NCI-H748 treated with DMSO at 0.1 percent for 48 hours (cell line): Measurements from ENCODE around the gene EWSR1.

ENCODE experiments used
- DNase-seq: peaks from one replicate; lab custom pipeline; 2025; lab: John Stamatoyannopoulos, UW

EWSR1 gene

GRCh38 chr22:29251265-29251664, 16.8 kb upstream of the EWSR1 start:
- DNase-seq: no peak

DNA sequence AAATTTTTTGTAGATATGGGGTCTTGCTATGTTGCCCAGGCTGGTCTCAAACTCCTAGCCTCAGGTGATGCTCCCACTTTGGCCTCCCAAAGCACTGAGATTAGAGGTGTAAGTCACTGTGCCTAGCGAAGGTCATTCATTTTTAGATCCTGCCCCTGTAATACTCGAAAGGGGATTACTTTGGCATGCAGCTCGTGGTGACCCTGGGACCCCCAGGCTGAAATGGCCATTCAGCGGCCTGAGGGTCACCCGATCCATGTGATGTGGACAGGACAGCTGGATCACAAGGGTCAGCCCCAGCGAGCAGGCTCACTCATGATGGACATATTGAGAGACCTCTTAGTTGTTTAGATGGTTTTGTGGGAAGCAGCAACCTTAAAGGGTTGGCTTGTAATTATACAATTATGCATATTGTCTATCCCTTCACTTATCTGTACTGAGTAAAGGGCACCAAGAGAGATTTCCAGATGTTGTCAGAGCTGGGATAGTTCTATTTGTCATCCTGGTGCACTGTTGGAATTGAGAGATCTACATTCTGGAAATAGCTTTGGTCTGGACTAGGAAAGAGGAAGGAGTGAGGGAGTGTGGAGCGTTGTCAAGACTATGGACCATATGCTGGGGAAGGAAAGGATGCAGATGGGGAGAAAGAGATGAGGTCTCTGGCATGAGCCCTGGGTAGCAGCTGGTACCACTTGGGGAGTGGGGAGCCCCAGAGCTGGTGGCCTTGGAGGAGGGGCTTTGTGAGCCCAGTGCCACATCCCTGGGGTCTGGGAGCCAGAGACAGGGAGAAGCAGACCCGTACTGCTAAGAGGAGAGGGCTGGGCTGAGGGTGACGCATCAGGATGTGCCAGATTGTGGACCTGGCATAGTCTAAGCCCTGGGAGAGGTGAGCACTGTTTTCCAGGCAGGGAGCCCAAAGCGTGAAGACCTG, 15.8 kb upstream of the EWSR1 start:
- no peak for DNase-seq

- no peak for DNase-seq
Observed at GRCh38 chr22:29253561-29254285, 14.3 kb upstream of the EWSR1 start.

DNA sequence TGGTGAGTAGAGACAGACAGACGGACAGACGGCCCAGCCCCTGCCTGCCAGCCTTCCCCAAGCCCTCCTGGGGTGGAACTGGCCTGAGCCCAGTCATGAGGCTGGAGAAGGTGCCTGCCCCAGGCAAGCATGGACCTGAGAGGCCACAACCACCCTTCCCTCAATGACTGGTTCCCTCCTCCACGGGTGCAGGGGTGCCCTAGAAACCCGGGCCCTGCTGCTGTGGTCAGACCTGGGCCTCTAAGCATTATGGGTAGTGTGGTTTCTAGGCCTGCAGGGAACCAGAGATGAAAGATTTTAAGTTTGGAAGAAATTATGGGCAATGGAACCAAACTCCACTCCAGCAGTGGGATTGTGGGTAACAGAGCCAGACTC, 13.8 kb upstream of the EWSR1 start:
- DNase-seq: no peak

- DNase-seq: no peak
Observed at GRCh38 chr22:29255064-29255621, 12.9 kb upstream of the EWSR1 start.

DNA sequence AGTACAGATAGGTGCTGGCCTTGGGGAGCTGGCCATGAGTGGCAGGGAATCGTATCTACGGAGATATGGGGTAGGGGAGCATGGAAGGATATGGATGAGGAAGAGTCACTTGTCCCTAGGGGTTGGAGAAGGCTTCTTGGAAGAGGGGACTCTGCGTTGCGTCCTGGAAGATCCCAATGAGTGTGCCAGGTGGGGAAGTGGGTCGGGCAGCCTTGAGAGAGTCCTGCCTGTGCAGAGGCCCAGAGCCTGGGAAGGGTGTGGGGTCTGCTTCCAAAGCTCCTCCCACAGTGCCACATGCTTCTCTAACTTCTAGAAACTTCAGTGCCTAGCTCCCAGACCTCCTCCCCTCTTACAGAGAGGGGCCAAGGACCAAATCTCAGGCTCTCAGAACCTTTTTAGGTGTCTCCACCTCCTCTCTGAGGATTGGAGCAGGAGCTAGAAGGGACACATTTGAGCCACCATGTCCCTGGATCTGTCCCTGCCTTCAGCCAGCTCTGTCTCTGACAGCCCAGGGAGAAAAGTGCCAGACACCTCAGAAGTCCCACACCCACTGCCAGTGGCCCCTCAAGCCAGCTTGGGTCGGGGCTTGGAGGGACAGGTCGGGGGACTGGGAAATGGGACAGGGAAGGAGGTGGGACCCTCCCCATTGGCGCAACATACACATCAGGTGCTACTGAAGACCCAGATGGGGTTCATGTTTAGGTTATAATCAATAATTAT, 11.3 kb upstream of the EWSR1 start:
- DNase-seq: no peak

- no peak for DNase-seq
Observed at GRCh38 chr22:29257751-29258181, 10.3 kb upstream of the EWSR1 start.

GRCh38 chr22:29258407-29259252, 9.4 kb upstream of the EWSR1 start:
- DNase-seq: no peak

- DNase-seq: no peak
Observed at GRCh38 chr22:29259253-29259899, 8.7 kb upstream of the EWSR1 start.

DNA sequence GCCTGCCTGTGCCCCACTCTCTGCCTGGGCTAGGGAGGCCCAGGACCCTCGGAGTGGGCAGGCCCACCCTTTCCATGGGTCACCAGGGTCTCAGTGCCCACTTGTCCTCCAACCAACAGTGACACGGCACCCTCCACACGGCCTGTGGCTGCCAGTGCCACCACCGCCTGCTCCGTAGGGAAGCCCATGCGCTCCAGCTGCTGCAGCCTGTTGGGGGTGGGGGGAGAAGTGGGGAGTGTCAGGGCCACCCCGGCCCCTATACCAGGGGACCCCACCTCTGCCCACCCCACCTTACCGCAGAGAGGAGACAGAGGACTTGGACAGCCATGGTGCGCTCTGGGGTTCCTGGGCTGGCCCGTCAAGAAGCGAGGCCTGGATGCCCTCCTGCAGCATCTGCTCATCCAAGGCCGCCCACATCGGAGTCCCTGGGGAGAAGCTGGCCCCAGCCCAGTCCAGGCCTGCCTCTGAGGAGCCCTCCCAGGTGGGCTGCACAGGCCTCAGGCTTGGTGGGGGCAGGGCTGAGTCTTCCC, 8.0 kb upstream of the EWSR1 start:
- no peak for DNase-seq

DNA sequence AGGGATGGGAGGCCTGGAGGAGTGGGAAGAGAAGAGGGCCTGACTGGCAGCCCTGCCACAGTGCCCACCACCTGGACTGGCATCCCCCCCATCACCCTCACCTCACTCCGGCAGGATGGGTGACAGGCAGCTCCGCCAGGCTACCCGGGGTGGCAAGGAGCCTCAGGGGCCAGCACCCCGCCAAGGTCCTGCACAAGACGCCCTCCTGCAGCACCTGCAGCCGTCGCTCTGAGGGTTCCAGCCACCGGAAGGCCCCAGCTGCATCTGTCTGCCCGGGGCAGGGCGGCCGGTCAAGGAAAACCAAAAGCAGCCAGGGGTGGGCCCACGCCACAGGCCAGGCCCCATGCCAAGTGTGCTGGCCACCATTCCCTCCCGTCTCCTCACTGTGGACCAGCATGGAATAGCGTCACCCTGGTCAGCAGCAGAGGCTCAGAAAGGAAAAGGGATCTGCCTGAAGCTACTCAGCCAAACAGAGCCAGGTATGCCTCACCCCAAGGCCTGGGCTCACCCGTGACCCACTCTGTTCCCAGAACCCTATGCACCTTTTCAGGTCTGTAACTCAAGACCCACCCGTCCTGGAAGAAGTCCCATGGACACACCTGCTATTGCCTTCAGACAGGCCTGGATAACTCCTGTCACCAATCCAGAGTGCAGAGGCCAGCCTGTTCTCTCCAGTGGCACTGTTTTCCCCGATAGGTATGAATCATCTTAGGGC, 7.3 kb upstream of the EWSR1 start:
- DNase-seq: no peak

- no peak for DNase-seq
Observed at GRCh38 chr22:29263791-29264276, 4.2 kb upstream of the EWSR1 start.

- DNase-seq: no peak
Observed at GRCh38 chr22:29265305-29265704, 2.8 kb upstream of the EWSR1 start.

GRCh38 chr22:29265929-29266328, 2.1 kb upstream of the EWSR1 start:
- no peak for DNase-seq

DNA sequence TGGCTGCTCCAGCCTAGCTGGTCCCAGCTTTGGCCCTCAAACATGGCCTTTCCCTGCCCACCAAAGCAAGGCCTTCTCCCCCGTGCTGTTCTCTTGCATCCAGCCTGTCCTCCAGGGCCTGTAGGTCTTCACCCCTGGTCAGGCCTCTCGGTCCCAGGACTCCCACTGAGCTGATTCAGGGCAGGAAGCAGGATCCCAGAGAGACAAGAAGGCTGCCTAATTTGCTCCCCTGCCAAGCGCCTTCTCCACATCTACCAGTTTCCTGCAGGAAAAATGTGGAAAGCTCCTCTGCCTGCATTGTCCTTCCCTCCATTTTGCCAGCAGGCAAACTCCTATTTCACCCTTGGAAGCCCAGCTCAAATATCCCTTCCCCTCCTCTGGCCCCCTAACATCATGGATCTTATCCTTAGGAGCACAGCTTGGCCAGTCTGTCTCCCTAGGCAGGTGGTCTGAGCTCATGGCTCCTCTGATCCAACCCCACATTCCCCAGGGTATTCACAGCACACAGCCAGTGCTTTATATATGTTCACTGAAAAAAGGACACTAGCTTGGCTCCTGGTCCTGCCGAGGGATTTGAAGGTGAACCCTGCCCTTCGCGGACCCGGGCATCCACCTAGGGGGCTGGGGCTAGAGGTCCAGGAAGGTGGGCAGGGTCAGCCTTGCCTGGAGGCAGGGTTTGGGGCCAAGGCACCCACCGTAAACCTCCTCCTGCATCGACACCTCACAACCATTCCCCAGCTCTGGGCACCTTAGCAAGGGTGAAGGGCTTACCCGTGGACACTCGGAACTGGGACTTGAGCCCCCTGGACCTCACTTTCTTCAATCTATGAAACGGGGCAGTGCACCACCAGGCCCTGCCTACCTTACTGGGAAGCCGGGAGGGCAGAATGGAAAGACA, 1.3 kb upstream of the EWSR1 start:
- DNase-seq: no peak

DNA sequence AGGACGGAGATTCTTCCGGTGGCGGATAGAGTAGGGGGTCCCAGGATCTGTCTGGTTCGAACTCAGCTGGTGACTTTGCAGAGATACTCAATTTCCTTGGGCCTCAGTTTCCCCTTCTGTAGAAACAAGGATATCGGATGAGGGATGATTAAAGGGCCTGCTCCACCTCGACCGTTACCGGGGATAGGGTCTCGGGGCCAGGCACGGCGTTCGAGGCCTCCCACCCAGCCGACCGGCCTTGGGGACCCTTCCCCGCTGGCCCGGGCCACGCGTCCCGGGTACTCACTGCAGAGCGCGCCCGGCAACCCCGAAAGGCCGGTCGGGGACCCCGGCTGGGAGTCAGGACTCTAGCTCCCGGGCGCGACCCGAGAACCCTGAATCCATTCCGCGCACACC, 608 bp upstream of the EWSR1 start:
- no peak for DNase-seq

GRCh38 chr22:29268511-29269229, 602 bp downstream of the EWSR1 start:
- DNase-seq: peak; percentile 1

- DNase-seq: no peak
Observed at GRCh38 chr22:29269230-29269604, 1.1 kb downstream of the EWSR1 start.
